ENCODE measurements around the gene MYCBPAP. TPM values are rescaled to one million over a fixed set of nuclear protein-coding genes. Genes with fewer than 3 reads are reported as not detected.

The MYCBPAP gene
- polyA plus RNA-seq, 2 of the 4 experiments (the other 2 are of a cell fraction): 0.93 to 2.5 TPM

GRCh38 chr17:50549969-50550368 lies 41.7 kb downstream of the MYCBPAP start:
- POLR2A ChIA-PET: interaction anchor here (0.7 to 3.1 kb wide), 9 partner anchors 10 to 169 kb away, joined by 3 to 22 read pairs (median 10); partner anchors contain the start of genes CACNA1G and LUC7L3
- no peak for ATAC-seq

GRCh38 chr17:50550661-50551432 lies 42.6 kb downstream of the MYCBPAP start:
- ChIA-PET POLR2A (interaction anchor here (0.7 to 3.1 kb wide), 15 partner anchors 9 to 168 kb away, joined by 3 to 22 read pairs (median 8); partner anchors contain the start of genes CACNA1G and LUC7L3), CTCF (interaction anchor here (0.6 to 23.7 kb wide), 83 partner anchors 9 to 603 kb away, joined by 3 to 753 read pairs (median 5); partner anchors contain the start of genes ABCC3, ANKRD40, ANKRD40CL and CACNA1G)
- TF ChIP-seq KDM5A (IDR thresholded peaks at IDR 0.05): peak; percentile 74
- TF ChIP-seq ZSCAN20 (CRISPR knock-in tag; IDR thresholded peaks at IDR 0.05): no peak
- TF ChIP-seq RAD21 (conservative IDR thresholded peaks at IDR 0.05 in 1 of 2, IDR thresholded peaks at IDR 0.05 in 1 of 2): peak; percentile 98 to 99
- no peak for TF ChIP-seq BCL3 (IDR thresholded peaks at IDR 0.05)
- TF ChIP-seq USF2 (IDR thresholded peaks at IDR 0.05): peak; percentile 97
- TF ChIP-seq CEBPB (IDR thresholded peaks at IDR 0.05): peak in 1 of 2 experiments; percentile 71; a peak in 2 of 4 replicates
- TF ChIP-seq HMGXB4 (CRISPR knock-in tag; IDR thresholded peaks at IDR 0.05; ENCODE audit: borderline replicate concordance): no peak
- 0 out of 2 replicates have a peak, but pooled peaks have one; percentile 36 for TF ChIP-seq BHLHE40 (IDR thresholded peaks at IDR 0.05; ENCODE audit: low read depth, low read length)
- peak; percentile 95 for TF ChIP-seq CTCF (IDR thresholded peaks at IDR 0.05)
- TF ChIP-seq MAFK (IDR thresholded peaks at IDR 0.05; ENCODE audit: partially characterized antibody): peak; percentile 17
- TF ChIP-seq JUN (IDR thresholded peaks at IDR 0.05): peak in 1 of 2 experiments; percentile 37; a peak in 1 of 5 replicates
- TF ChIP-seq SMC3 (IDR thresholded peaks at IDR 0.05): peak; percentile 97
- TF ChIP-seq MAX (IDR thresholded peaks at IDR 0.05): peak; percentile 66; the same call in 1 of the 2 replicates
- no peak for TF ChIP-seq POLR2AphosphoS2 (conservative IDR thresholded peaks at IDR 0.05; ENCODE audit: low read length)
- TF ChIP-seq TP53 (CRISPR knock-in tag; IDR thresholded peaks at IDR 0.05): 0 out of 2 replicates have a peak, but pooled peaks have one; percentile 42
- H3K4me1 ChIP-seq: peaks cover 33% of the 10 kb centered on the region
- peak overlapping the region; percentile 53 to 95 for H3K27ac ChIP-seq
- no peaks in the 10 kb centered on the region for H3K9me3 ChIP-seq
- no peak overlapping the region for H3K4me3 ChIP-seq
- 49% methylated on average over 30 of the region's 32 CpGs for whole genome bisulfite sequencing (ENCODE audit: missing lambda C conversion rate)
- DNase-seq (ENCODE audit: low read depth in 1 of 2, low spot score in 1 of 2) (peak; percentile 84 to 95), FAIRE-seq (peak; percentile 94), ATAC-seq (peak; percentile 65 to 83)
- H3K4me2 ChIP-seq: 0 out of 3 replicates have a peak overlapping the region, but pooled peaks have one; percentile 15

More at GRCh38 chr17:50549969-50550368, 41.7 kb downstream of the MYCBPAP start:
- Histone ChIP-seq H3K4me1 (peaks cover 33% of the 10 kb centered on the region), H3K27ac (peak overlapping the region; percentile 53 to 95; a peak in 4 of 6 replicates), H3K4me2 (no peak overlapping the region), H3K4me3 (no peak overlapping the region), H3K9me3 (no peaks in the 10 kb centered on the region)
- 96% methylated on average over 10 of the region's 11 CpGs for WGBS (ENCODE audit: missing lambda C conversion rate)
- FAIRE-seq (no peak), DNase-seq (ENCODE audit: low read depth in 1 of 2, low spot score in 1 of 2) (no peak)
- CTCF ChIA-PET: interaction anchor here (0.6 to 23.7 kb wide), 56 partner anchors 8 to 603 kb away, joined by 3 to 753 read pairs (median 6); partner anchors contain the start of genes ABCC3, ANKRD40, CACNA1G and NME1
- TF ChIP-seq CHD2 (IDR thresholded peaks at IDR 0.05; ENCODE audit: low read length, partially characterized antibody): no peak
- no peak for TF ChIP-seq RNF2 (IDR thresholded peaks at IDR 0.05; ENCODE audit: borderline replicate concordance, low read depth)
- no peak for TF ChIP-seq SMC3 (IDR thresholded peaks at IDR 0.05)
- TF ChIP-seq SREBF2 (IDR thresholded peaks at IDR 0.05): no peak
- no peak for TF ChIP-seq E2F6 (IDR thresholded peaks at IDR 0.05; ENCODE audit: borderline replicate concordance, low read depth)
- no peak for TF ChIP-seq RAD21 (conservative IDR thresholded peaks at IDR 0.05 in 1 of 2, IDR thresholded peaks at IDR 0.05 in 1 of 2)
- TF ChIP-seq HES2 (IDR thresholded peaks at IDR 0.05): no peak
- no peak for TF ChIP-seq POLR2AphosphoS2 (conservative IDR thresholded peaks at IDR 0.05; ENCODE audit: low read length)
- TF ChIP-seq CBX8 (IDR thresholded peaks at IDR 0.05): no peak
- TF ChIP-seq MAX (IDR thresholded peaks at IDR 0.05): no peak
- TF ChIP-seq RFX5 (IDR thresholded peaks at IDR 0.05): no peak
- TF ChIP-seq POLR2A (IDR thresholded peaks at IDR 0.05; ENCODE audit: low read length): no peak
- TF ChIP-seq KDM1A (IDR thresholded peaks at IDR 0.05; ENCODE audit: low read depth): no peak

Data from A549 (cell line).